HCT116 (cell line): ENCODE measurements around the gene TPST1. TPM values are rescaled to one million over a fixed set of nuclear protein-coding genes. Genes with fewer than 3 reads are reported as not detected.

Experiments
- ATAC-seq: fragments of 200-7000 bp; cut with Tn5 transposase; 2 replicates; pipeline ENCODE4 v1.9.1; 2020; ENCODE audit warnings: mild to moderate bottlenecking, moderate library complexity
- BruUV-seq: library from RNA; stranded (reverse); fragments of 400-500 nt; replicated peaks from 2 replicates; lab custom pipeline; 2021; lab: Mats Ljungman, UMichigan
- CTCF ChIA-PET: fragments of 300-600 bp; sonication (Branson Sonifier 250); formaldehyde crosslinking; loops from one replicate; lab custom pipeline; 2021; ENCODE audit warnings: antibody characterized with exemption; lab: Charles Lee
- POLR2A ChIA-PET: fragments of 300-600, 350-600 bp; sonication (Branson Sonifier 250); formaldehyde crosslinking; loops from one replicate; lab custom pipeline; 2021; ENCODE audit warnings: antibody characterized with exemption; lab: Charles Lee
- RAD21 ChIA-PET, 2 experiments: fragments of 300-600 bp; sonication (Branson Sonifier 250); formaldehyde crosslinking; loops; one replicate each; lab custom pipeline; 2023; ENCODE audit warnings: low total read pairs in 2 of 2; ENCODE audit not compliant: uncharacterized antibody in 2 of 2, unreplicated experiment in 2 of 2, low non-redundant PET in 1 of 2; lab: Charles Lee
- DNase-seq: peaks from one replicate; pipeline ENCODE4 v3.0.0-alpha.2; 2010; ENCODE audit warnings: low read depth, low spot score
- H2AFZ ChIP-seq: fragments of 200-600 bp; shearing (Covaris generic), sonication (generic); 2 replicates; pipeline ENCODE4 v1.6.1; 2017; ENCODE audit warnings: low read depth, mixed run types, mixed read lengths, antibody characterized with exemption, low read length; ENCODE audit not compliant: poor library complexity, severe bottlenecking
- H3K27ac ChIP-seq: 2 replicates; pipeline ENCODE4 v1.5.1; 2012; ENCODE audit warnings: low read depth, low read length
- H3K27me3 ChIP-seq: fragments of 200-600 bp; sonication (generic); 2 replicates; pipeline ENCODE4 v1.6.1; 2016; ENCODE audit warnings: mixed run types, low read length, mixed read lengths; ENCODE audit not compliant: insufficient read depth
- H3K36me3 ChIP-seq, 2 experiments: fragments of 200-500 bp in 1 of 2; fragments of 200-600 bp in 1 of 2; sonication (Bioruptor generic) in 1 of 2; sonication (generic) in 1 of 2; 2 replicates each; pipeline versions ENCODE4 v1.5.1 to v1.6.1; 2014 to 2016; ENCODE audit warnings: low read length in 2 of 2, inconsistent platforms in 1 of 2, mixed read lengths in 1 of 2, mixed run types in 1 of 2; ENCODE audit not compliant: insufficient read depth in 2 of 2, control insufficient read depth in 1 of 2
- H3K4me1 ChIP-seq, 2 experiments: fragments of 200-600 bp in 1 of 2; sonication (generic) in 1 of 2; 2 replicates each; pipeline versions ENCODE4 v1.5.1 to v1.6.1; 2012 to 2017; ENCODE audit warnings: low read length in 2 of 2, inconsistent platforms in 1 of 2, mild to moderate bottlenecking in 1 of 2, mixed read lengths in 1 of 2, mixed run types in 1 of 2, moderate library complexity in 1 of 2; ENCODE audit not compliant: insufficient read depth in 2 of 2, control insufficient read depth in 1 of 2
- H3K4me2 ChIP-seq: fragments of 200-600 bp; sonication (generic); 2 replicates; pipeline ENCODE4 v1.6.1; 2017; ENCODE audit warnings: mixed run types, low read length, mixed read lengths
- H3K4me3 ChIP-seq, 2 experiments: fragments of 200-600 bp in 1 of 2; sonication (generic) in 1 of 2; replicated peaks in 1 of 2; 2 replicates each; pipeline ENCODE4 v1.5.1; 2011 to 2016; ENCODE audit warnings: low read length in 2 of 2, control low read depth in 1 of 2, low read depth in 1 of 2, mild to moderate bottlenecking in 1 of 2, mixed read lengths in 1 of 2, mixed run types in 1 of 2
- H3K79me2 ChIP-seq: fragments of 200-600 bp; sonication (generic); 2 replicates; pipeline ENCODE4 v1.6.1; 2017; ENCODE audit warnings: mild to moderate bottlenecking, mixed run types, low read length, moderate library complexity, mixed read lengths; ENCODE audit not compliant: insufficient read depth
- H3K9ac ChIP-seq: fragments of 200-600 bp; sonication (generic); 2 replicates; pipeline ENCODE4 v1.6.1; 2016; ENCODE audit warnings: low read length, mixed read lengths
- H3K9me2 ChIP-seq: fragments of 200-600 bp; sonication (generic), shearing (Covaris generic); 2 replicates; pipeline ENCODE4 v1.6.1; 2017; ENCODE audit warnings: mixed run types, mild to moderate bottlenecking, moderate library complexity; ENCODE audit not compliant: insufficient read depth
- H3K9me3 ChIP-seq, 2 experiments: fragments of 200-500 bp in 1 of 2; fragments of 200-600 bp in 1 of 2; sonication (Bioruptor generic) in 1 of 2; sonication (generic) in 1 of 2; 2 replicates each; pipeline ENCODE4 v1.6.1; 2014 to 2017; ENCODE audit warnings: low read length in 2 of 2, mixed read lengths in 2 of 2, inconsistent platforms in 1 of 2, low read depth in 1 of 2, mild to moderate bottlenecking in 1 of 2, mixed run types in 1 of 2, moderate library complexity in 1 of 2; ENCODE audit not compliant: control insufficient read depth in 1 of 2, insufficient read depth in 1 of 2
- H4K20me1 ChIP-seq: fragments of 200-600 bp; sonication (generic), shearing (Covaris generic); 2 replicates; pipeline ENCODE4 v1.6.1; 2017; ENCODE audit warnings: mixed run types, mild to moderate bottlenecking, moderate library complexity; ENCODE audit not compliant: insufficient read depth
- EGR1 ChIP-seq: IDR thresholded peaks from 2 replicates; pipeline ENCODE4 v1.6.1; 2012; ENCODE audit warnings: low read depth
- EZH2 ChIP-seq: fragments of 200-600 bp; sonication (generic); IDR thresholded peaks from 2 replicates; pipeline ENCODE4 v1.6.1; 2017; ENCODE audit warnings: antibody characterized with exemption, mixed run types
- EZH2phosphoT487 ChIP-seq: fragments of 200-600 bp; IDR thresholded peaks from 2 replicates; pipeline ENCODE4 v1.6.1; 2018; ENCODE audit warnings: antibody characterized with exemption, borderline replicate concordance
- POLR2AphosphoS5 ChIP-seq: IDR thresholded peaks from 2 replicates; pipeline ENCODE4 v1.6.1; 2011; ENCODE audit warnings: mild to moderate bottlenecking, low read depth, low read length, moderate library complexity
- RAD21 ChIP-seq: IDR thresholded peaks from 2 replicates; pipeline ENCODE4 v1.6.1; 2012; ENCODE audit warnings: low read depth, mild to moderate bottlenecking
- REST ChIP-seq: IDR thresholded peaks from 2 replicates; pipeline ENCODE4 v1.6.1; 2012; ENCODE audit warnings: low read depth
- SIN3A ChIP-seq: IDR thresholded peaks from 2 replicates; pipeline ENCODE4 v1.6.1; 2012; ENCODE audit warnings: low read depth
- SRF ChIP-seq: IDR thresholded peaks from 2 replicates; pipeline ENCODE4 v1.6.1; 2012; ENCODE audit warnings: low read depth
- TCF7L2 ChIP-seq: IDR thresholded peaks from 2 replicates; pipeline ENCODE4 v1.7.0; 2011; ENCODE audit warnings: borderline replicate concordance, inconsistent platforms; ENCODE audit not compliant: insufficient read depth, insufficient read length; ENCODE audit errors: extremely low read depth
- YY1 ChIP-seq: IDR thresholded peaks from 2 replicates; pipeline ENCODE4 v1.6.1; 2011; ENCODE audit warnings: low read length, low read depth, moderate library complexity, mild to moderate bottlenecking; ENCODE audit not compliant: insufficient replicate concordance; ENCODE audit errors: extremely low read depth
- ZBTB33 ChIP-seq: IDR thresholded peaks from 2 replicates; pipeline ENCODE4 v1.6.1; 2011; ENCODE audit warnings: mild to moderate bottlenecking, low read length, moderate library complexity; ENCODE audit not compliant: insufficient replicate concordance; ENCODE audit errors: extremely low read depth
- ZFX ChIP-seq: fragments of 450-650 bp; IDR thresholded peaks from 2 replicates; pipeline ENCODE4 v1.6.1; 2017
- intact Hi-C: fragments of 100-400 bp; cut with micrococcal nuclease; formaldehyde crosslinking; loops from 2 replicates; pipeline ENCODE4 v1.10.0; 2022
- total RNA-seq: library from RNA; stranded (reverse); gene quantifications from one replicate; pipeline ENCODE4 v1.2.1, GENCODE V29; 2021; ENCODE audit not compliant: unreplicated experiment
- TF ChIP-seq, protein P1 (sequence below), 3 experiments: fragments of 200-600 bp in 1 of 3; sonication (generic) in 1 of 3; IDR thresholded peaks in 2 of 3; conservative IDR thresholded peaks in 1 of 3; 2 replicates each; pipeline ENCODE4 v1.5.1; 2012 to 2017; ENCODE audit warnings: low read depth in 2 of 3, low read length in 2 of 3, antibody characterized with exemption in 1 of 3, borderline replicate concordance in 1 of 3, control low read depth in 1 of 3, mild to moderate bottlenecking in 1 of 3, mixed read lengths in 1 of 3, mixed run types in 1 of 3, moderate library complexity in 1 of 3; ENCODE audit not compliant: insufficient read depth in 1 of 3

TPST1 gene
- total RNA-seq, 1 experiment from 2014 or later, result 11.4 TPM

DNA sequence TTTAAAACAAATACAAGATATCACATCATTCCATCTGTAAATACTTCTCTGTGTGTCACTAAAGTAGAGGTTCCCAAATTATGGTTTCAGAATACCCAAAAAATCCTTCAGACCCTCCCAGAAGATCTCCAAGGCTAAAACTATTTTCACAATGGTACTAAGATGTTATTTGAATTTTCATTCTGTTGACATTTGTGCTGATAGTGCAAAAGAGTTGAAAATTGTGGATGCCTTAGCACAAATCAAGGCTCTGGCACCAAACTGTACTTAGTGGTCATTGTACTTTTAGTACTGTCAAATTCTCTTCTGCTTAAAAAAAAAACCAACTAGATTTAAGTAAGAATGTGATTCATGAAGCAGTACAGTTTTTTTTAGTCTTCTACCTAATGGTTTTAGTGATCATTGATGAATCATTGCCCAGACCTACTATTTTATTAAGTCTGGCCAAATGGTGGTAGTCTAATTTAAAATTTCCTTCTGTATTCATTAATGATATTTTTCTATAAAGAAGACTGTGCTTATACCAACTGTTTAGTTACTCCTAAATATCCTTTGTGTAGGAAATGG is 50.5 kb downstream of the TPST1 start:
- TF ChIP-seq TCF7L2, result no peak
- TF ChIP-seq SRF, result no peak
- TF ChIP-seq ZFX, result no peak
- no peak for TF ChIP-seq EZH2phosphoT487
- TF ChIP-seq, protein P1, sequence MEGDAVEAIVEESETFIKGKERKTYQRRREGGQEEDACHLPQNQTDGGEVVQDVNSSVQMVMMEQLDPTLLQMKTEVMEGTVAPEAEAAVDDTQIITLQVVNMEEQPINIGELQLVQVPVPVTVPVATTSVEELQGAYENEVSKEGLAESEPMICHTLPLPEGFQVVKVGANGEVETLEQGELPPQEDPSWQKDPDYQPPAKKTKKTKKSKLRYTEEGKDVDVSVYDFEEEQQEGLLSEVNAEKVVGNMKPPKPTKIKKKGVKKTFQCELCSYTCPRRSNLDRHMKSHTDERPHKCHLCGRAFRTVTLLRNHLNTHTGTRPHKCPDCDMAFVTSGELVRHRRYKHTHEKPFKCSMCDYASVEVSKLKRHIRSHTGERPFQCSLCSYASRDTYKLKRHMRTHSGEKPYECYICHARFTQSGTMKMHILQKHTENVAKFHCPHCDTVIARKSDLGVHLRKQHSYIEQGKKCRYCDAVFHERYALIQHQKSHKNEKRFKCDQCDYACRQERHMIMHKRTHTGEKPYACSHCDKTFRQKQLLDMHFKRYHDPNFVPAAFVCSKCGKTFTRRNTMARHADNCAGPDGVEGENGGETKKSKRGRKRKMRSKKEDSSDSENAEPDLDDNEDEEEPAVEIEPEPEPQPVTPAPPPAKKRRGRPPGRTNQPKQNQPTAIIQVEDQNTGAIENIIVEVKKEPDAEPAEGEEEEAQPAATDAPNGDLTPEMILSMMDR (IDR thresholded peaks at IDR 0.05 in 2 of 3, conservative IDR thresholded peaks at IDR 0.05 in 1 of 3; ENCODE audit: borderline replicate concordance in 1 of 3, insufficient read depth in 1 of 3, low read depth in 2 of 3, low read length in 2 of 3), result no peak
- no peak for TF ChIP-seq SIN3A
- TF ChIP-seq EZH2, result no peak
- no peak for TF ChIP-seq ZBTB33
- no peak for TF ChIP-seq REST
- no peak for TF ChIP-seq EGR1
- TF ChIP-seq RAD21, result no peak
- no peak for TF ChIP-seq YY1
- no peak for TF ChIP-seq POLR2AphosphoS5
- TF ChIP-seq, all 23 proteins: peak for 0

More for the DNA sequence above, 50.5 kb downstream of the TPST1 start:
- H3K9me2 ChIP-seq, result 0 out of 2 replicates have a peak, but pooled peaks cover 3% of the 10 kb centered on the region
- BruUV-seq, result no TSS peak
- intact Hi-C loops, result no loop called here
- H3K4me3 ChIP-seq, result no peak overlapping the region
- H3K36me3 ChIP-seq, result no peaks in the 10 kb centered on the region
- no peak overlapping the region for H2AFZ ChIP-seq
- no peaks in the 10 kb centered on the region for H3K9me3 ChIP-seq
- CTCF ChIA-PET, result no interaction called here
- RAD21 ChIA-PET, result no interaction called here
- DNase-seq (no peak), ATAC-seq (no peak)
- no peak overlapping the region for H3K9ac ChIP-seq
- no peak overlapping the region for H3K4me2 ChIP-seq
- POLR2A ChIA-PET, result no interaction called here
- H3K79me2 ChIP-seq, result peaks cover 8% of the 10 kb centered on the region
- H3K4me1 ChIP-seq, result peaks cover 7 to 14% of the 10 kb centered on the region in 2 experiments; a peak in 3 of 4 replicates
- no peaks in the 10 kb centered on the region for H4K20me1 ChIP-seq
- no peak overlapping the region for H3K27ac ChIP-seq
- H3K27me3 ChIP-seq, result no peaks in the 10 kb centered on the region
